T-helper 1 cell (primary cell): ENCODE data around the gene LGR6.
"Not testable (repeated sequence)": the region's sequence is repeated elsewhere in the genome, so short reads cannot be mapped to it uniquely, and the experiment has no call there.

Source experiments
- DNase-seq, 5 donors: peaks; one replicate each; pipeline ENCODE4 v3.0.0-alpha.2; 2012 to 2020

LGR6 gene

DNA sequence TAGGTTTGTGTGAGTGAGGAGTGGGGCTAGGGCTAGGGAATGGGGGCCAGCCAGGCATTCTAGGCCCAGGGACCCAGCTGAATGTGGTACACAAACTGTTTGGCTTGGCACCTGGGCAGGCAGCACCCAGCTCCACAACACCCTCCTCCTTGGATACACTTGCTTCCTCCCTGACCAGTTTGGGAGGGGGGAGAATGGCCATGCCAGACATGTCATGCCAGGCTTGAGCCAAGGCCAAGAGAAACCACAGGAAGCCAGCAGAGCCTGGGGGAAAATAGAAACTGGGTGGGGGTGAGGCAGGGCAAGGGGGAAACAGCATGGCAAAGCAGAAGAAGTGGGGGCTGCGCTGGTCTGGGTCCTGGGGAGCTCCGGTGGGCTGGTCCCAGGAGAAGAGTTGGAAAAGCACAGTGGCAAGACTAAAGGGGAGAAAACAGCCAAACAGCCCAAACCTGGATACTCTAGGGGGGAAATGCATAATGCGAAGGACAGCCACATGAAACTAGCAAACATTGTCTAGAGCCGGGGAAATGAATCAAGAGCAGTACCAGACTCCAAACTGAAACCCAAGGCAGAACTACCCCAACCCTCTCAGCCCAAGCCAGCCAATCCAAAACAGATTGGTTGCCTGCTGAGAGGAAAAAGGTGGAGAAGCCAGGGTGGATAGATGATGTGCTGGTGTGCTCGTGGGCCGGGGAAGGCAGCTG is 47.9 kb downstream of the LGR6 start:
- DNase-seq: no peak

- DNase-seq: no peak
Observed at GRCh38 chr1:202242080-202242419, 48.5 kb downstream of the LGR6 start.

DNA sequence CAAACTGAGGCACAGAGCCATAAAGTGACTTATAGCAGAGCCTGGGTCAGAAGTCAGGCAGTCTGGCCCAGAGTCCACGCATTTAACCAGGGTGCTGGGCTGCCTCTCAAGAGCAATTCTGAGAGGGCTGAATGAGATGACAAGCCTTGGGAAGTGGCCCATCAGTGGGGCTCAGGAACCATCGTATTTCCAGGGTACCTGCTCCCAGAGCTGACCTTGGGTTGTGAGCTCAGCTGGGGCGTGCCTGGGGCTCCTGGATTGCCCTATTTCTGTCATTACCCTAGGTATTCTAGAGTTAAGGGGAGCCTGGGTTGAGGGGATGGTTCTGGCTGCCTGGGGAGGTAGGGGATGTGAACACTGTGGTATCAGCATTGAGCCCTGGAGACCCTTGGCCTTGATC is 49.4 kb downstream of the LGR6 start:
- DNase-seq: no peak

DNA sequence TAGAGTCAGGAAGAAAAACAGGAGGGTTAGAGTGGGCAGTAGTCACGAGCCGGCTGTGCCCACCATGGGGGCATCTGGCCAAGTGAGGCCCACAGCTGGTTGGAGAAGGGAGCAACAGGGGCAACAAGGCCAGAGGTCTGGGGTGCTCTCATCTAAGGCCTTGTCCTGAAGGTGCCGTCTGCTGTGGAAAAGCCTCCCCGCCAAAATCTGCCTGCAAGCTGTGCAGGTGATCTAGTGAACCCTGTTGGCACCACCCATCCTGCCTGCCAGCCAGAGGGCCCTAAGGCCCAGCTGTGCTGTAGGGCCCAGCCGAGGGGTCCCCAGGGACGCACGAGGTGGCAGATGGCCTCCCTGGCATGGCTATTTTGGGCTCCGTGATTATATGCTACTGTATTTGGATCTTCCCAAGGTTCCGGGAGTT is 51.3 kb downstream of the LGR6 start:
- DNase-seq: no peak

GRCh38 chr1:202245391-202245790 is 51.8 kb downstream of the LGR6 start:
- DNase-seq: no peak

DNA sequence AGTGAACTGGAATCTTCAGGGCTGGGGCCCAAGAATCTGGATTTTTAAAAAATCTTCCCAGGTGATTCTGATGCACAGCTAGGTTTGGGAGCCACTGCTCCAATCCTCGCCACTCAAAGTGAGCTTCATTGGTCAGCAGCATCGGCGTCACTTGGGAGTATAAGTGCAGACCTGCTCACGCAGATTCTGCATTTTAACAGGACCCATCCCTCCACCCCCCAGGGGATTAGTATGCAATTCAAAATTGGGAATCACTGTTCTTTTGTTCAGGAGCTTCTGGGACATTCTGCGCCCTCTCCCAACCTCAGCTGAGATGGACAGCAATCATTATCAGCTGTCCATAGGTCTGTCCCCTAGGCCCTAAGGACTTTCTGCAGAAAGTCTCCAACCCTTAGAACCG is 53.5 kb downstream of the LGR6 start:
- DNase-seq: no peak

DNA sequence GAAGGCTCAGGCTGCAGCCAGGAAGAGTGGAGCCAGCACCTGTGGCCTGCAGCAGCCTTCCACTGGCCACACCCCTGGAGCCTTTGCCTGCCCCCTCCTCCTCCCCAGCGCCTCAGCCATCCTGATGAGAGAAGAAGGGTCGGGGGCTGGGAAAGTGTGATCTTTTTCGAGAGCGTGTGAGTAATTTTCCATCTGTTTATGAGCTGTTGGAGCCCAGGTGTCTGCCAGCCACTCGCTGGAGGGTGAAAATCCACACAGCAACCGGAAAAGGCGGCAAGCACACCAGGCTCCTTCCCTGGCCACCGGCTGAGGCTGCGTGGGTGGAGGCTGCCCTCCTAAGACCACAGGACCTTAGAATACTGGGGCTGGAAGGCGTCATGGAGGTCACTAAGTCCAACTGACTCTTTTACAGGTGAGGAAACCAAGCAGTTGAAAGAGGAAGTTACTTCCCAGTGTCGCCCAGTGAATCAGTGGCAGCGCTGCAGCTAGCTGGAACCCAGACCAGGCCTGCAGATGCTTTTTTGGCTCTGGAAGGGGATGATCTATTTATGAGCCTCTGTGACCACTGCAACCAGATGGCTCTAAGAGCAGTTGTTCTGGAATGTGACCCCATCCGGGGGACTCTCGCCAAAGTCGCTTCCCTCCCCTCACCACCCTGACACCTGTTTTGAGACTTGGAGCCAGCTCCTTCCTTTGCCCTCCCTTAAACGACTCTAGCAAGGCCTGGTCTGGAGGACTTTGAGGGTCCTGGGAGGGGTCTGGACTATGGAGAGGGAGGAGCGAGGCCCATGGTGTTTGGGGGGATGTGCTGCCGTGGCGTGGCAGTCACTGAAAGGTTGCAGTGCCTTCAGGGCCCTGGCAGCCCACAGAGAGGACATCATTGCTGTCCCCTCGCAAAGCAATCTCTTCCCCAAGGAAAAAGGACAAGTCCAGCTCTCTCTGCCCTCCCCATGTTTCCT is 54.5 kb downstream of the LGR6 start:
- no peak for DNase-seq

GRCh38 chr1:202248861-202249260 is 55.3 kb downstream of the LGR6 start:
- no peak for DNase-seq

- no peak for DNase-seq
Observed at GRCh38 chr1:202249436-202249835, 55.8 kb downstream of the LGR6 start.

DNA sequence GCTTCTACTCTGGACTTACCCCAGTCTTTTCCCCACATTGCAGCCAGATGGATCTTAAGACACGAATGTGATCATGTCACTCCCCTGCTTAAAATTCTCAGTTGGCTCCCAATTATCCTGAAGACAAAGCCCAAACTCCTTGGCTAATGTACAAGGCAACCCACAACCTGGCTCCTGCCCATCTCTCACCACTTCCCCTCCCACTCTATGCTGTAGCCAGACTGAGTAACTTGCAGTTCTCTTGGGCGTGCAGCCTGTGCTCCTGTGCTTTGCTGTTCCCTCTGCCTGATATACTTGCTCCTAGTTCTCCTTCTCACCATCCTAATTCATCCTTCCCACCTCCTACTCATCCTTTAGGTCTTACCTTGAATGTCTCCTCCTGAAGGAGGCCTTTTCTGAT is 56.2 kb downstream of the LGR6 start:
- DNase-seq: no peak

DNA sequence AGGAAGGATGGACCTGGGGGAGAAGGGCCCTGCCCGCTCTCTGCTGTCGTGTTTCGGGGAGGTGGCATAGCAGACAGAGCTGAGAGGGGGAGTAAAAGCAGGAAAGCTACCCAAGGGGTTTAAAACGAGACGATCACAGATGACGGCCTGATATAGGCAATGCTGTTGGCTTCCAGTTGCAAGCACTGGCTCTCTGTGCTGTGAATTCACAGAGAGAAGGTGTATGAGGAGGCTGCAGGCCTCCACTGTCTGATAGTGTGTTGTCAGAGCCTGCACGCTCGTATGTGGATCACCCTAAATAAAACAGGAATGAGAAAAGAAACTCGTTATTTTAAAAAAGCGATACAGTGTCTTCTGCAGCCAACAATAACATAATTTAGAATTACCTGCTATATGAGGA is 57.4 kb downstream of the LGR6 start:
- DNase-seq: no peak

- DNase-seq: no peak
Observed at GRCh38 chr1:202251424-202252256, 58.0 kb downstream of the LGR6 start.

GRCh38 chr1:202252271-202252670 is 58.7 kb downstream of the LGR6 start:
- DNase-seq: no peak

GRCh38 chr1:202254454-202255252 is 61.1 kb downstream of the LGR6 start:
- DNase-seq: no peak

DNA sequence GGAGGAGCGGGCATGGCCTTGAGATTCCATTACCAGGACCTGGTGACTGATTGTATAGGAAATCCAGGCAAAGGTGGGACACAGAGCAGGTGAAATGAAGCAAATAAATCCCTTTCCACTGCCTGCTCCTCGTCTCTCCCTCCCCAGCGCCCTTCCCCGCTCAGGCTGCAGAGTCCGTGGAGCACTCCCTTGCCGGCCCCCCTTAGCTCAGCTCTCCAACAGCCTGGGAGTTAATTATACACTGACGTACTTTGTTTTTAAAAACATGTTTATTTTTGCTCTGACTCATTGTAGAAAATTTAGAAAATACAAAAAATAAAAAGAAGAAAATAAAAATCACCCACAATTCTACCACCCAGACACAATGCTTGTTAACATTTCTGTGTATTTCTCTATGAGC is 61.7 kb downstream of the LGR6 start:
- no peak for DNase-seq

GRCh38 chr1:202259705-202260104 is 66.1 kb downstream of the LGR6 start:
- no peak for DNase-seq

DNA sequence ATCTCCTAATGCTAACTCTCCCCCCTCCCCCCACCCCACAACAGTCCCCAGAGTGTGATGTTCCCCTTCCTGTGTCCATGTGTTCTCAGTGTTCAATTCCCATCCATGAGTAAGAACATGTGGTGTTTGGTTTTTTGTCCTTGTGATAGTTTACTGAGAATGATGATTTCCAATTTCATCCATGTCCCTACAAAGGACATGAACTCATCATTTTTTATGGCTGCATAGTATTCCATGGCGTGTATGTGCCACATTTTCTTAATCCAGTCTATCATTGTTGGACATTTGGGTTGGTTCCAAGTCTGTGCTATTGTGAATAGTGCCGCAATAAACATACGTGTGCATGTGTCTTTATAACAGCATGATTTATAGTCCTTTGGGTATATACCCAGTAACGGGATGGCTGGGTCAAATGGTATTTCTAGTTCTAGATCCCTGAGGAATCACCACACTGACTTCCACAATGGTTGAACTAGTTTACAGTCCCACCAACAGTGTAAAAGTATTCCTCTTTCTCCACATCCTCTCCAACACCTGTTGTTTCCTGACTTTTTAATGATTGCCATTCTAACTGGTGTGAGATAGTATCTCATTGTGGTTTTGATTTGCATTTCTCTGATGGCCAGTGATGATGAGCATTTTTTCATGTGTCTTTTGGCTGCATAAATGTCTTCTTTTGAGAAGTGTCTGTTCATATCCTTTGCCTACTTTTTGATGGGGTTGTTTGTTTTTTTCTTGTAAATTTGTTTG is 67.8 kb downstream of the LGR6 start:
- not testable (repeated sequence) for DNase-seq

DNA sequence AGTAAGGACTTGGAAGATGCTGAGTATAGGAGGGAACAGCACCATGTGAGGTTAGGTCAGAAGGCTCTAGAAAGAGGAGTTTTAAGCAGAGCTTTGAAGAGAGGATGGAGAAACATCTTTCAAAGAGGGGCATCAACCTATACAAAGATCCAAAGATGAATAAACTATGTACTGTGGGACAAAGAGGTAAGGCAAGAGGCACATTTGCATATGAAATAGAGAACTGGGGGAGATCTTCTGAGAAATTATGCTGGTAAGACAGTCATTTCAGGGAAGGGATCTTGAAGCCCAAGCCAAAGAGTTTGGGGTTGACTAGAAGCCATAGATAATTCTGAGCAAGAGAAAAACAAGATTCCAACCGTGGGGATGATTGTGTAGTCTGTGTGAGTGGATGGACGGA is 70.0 kb downstream of the LGR6 start:
- DNase-seq: no peak

DNA sequence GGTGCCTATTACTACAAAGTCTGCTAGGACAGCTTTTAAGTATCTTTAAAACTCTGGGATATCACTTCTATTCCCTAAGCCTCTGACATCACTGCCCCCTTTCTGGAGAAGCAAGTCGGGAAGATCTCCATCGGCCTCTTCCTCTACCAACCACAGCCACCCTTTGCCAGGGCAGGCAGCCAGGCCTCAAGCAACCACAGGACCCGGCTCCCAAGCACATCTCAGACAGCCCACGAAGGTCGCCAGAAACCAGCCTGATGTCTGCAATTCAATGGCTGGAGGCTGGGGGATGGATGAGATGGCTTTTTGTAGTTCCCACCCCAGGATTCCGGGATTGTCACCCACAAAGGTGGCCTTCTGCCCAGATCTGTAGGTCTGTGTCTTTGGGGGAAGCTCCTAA is 70.7 kb downstream of the LGR6 start:
- no peak for DNase-seq

GRCh38 chr1:202264726-202265125 is 71.1 kb downstream of the LGR6 start:
- no peak for DNase-seq

- no peak for DNase-seq
Observed at GRCh38 chr1:202266061-202266765, 72.6 kb downstream of the LGR6 start.
